AG09309 (cell line): ENCODE results near the gene DLD.
"Not testable (repeated sequence)": the region's sequence is repeated elsewhere in the genome, so short reads cannot be mapped to it uniquely, and the experiment has no call there.

ENCODE experiments used
- DNase-seq: peaks from one replicate; pipeline ENCODE4 v3.0.0-alpha.2; 2010; ENCODE audit warnings: low read depth
- H3K4me3 ChIP-seq: 2 replicates; pipeline ENCODE4 v1.5.1; 2011; ENCODE audit warnings: mild to moderate bottlenecking, low read depth, low read length, moderate library complexity; ENCODE audit not compliant: control insufficient read depth
- CTCF ChIP-seq: IDR thresholded peaks from 2 replicates; pipeline ENCODE4 v1.5.1; 2011; ENCODE audit warnings: mild to moderate bottlenecking, low read depth, low read length, inconsistent platforms; ENCODE audit not compliant: insufficient read depth, control insufficient read depth; ENCODE audit errors: missing control alignments

DLD gene

DNA sequence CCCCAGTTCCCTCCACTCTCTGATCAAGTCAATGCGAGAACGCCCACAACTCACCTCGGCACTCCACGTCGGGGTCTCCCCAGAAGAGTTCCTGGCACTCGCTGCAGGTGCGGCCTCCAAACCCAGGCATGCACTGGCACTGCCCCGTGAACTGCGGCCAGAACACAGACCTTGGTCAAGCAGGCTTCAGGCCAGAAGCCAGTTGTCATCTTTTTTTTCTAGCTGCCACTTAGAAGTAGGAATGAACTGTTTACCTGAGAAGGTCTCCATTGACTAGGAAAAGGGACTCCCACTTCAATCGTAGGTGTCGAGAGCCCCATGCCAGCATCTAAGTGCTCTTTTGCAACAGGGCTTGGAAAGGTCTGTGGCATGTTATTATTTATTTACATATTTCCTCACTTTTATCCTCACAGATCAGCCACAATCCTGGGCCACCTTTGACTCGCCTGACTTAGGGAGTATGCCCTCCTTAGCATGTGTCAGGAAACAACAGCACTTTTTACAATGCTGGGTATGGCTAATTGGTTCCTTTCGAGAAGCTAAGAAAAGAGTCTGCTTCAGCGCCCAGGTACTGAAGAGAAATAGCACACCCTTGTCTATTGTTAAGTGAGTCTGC, 60.3 kb downstream of the DLD start:
- no peak for DNase-seq
- TF ChIP-seq CTCF = no peak
- H3K4me3 ChIP-seq = no peak overlapping the region

GRCh38 chr7:107951896-107952295, 60.9 kb downstream of the DLD start:
- H3K4me3 ChIP-seq = no peak overlapping the region
- DNase-seq = no peak
- TF ChIP-seq CTCF = no peak

GRCh38 chr7:107953265-107953923, 62.4 kb downstream of the DLD start:
- TF ChIP-seq CTCF = no peak
- H3K4me3 ChIP-seq = no peak overlapping the region
- no peak for DNase-seq

DNA sequence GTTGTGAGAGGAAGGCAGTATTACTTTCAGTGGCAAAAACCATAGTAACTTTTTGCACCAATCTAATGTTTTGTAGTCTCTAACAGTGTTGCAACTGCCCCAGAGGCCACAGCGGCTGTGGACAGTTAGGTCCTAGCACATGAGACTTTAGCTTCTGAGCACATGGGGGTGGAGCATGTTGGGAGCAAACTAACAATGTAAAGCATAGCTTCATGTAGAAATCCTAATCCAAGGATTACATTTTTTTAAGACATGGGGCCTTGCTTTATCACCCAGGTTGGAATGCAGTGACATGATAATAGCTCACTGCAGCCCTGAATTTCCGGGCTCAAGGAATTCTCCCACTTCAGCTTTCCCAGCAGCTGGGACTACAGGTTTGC, 62.9 kb downstream of the DLD start:
- TF ChIP-seq CTCF = no peak
- H3K4me3 ChIP-seq = no peak overlapping the region
- DNase-seq = no peak

DNA sequence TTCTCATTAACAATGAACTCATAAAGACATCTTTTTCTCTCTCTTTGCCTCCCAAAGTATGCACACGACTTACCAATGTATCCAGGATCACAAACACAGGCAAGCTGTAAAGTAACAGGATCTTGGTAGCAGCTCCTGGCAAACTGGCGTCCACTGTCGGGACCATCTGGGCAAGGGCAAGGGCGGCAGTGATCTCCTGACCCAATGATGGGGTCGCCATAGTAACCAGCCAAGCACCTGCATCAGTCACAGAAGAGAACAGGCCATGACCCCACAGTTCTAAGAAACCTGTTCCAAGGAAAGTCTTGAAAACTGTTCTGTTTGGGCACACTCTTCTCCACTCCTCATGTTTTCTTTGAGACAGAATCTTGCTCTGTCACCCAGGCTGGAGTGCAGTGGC, 64.4 kb downstream of the DLD start:
- DNase-seq = no peak
- TF ChIP-seq CTCF = no peak
- no peak overlapping the region for H3K4me3 ChIP-seq

DNA sequence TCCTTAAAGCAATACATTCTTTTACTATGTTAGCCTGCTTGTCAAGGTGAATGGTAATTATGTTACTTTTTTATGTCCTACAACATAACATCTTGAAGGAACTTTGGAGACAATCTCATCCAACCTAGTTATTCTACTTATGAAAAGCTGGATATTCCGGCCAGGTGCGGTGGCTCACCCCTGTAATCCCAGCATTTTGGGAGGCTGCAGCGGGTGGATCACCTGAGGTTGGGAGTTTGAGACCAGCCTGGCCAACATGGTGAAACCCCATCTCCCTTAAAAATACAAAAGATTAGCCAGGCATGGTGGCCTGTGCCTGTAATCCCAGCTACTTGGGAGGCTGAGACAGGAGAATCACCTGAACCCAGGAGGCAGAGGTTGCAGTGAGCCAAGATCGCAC, 66.0 kb downstream of the DLD start:
- not testable (repeated sequence) for H3K4me3 ChIP-seq, DNase-seq

- TF ChIP-seq CTCF = no peak
- H3K4me3 ChIP-seq = no peak overlapping the region
- no peak for DNase-seq
These were observed 66.5 kb downstream of the DLD start for GRCh38 chr7:107957436-107957835.
